Spinal cord (tissue), 10 donors: ENCODE results near the gene KRTAP10-10. TPM values are rescaled to one million over a fixed set of nuclear protein-coding genes. Genes with fewer than 3 reads are reported as not detected.
"Not testable (repeated sequence)": the region's sequence is repeated elsewhere in the genome, so short reads cannot be mapped to it uniquely, and the experiment has no call there.

Source experiments
- DNase-seq, 6 donors: peaks; one replicate each; pipeline versions ENCODE4 v3.0.0 to v3.0.0-alpha.2; 2013 to 2015; ENCODE audit warnings: low spot score in 6 of 6, low read depth in 4 of 6
- H3K27ac ChIP-seq: one replicate; pipeline ENCODE4 v1.5.1; 2013; ENCODE audit warnings: low read depth, low read length, control low read depth
- H3K27me3 ChIP-seq: one replicate; pipeline ENCODE4 v1.6.1; 2013; ENCODE audit warnings: low read length; ENCODE audit not compliant: control insufficient read depth, insufficient read depth
- H3K36me3 ChIP-seq: one replicate; pipeline ENCODE4 v1.6.1; 2013; ENCODE audit warnings: low read length; ENCODE audit not compliant: control insufficient read depth, insufficient read depth
- H3K4me1 ChIP-seq: one replicate; pipeline ENCODE4 v1.6.1; 2013; ENCODE audit warnings: low read length; ENCODE audit not compliant: control insufficient read depth, insufficient read depth
- H3K4me3 ChIP-seq: one replicate; pipeline ENCODE4 v1.5.1; 2013; ENCODE audit warnings: low read depth, low read length, control low read depth
- H3K9me3 ChIP-seq: one replicate; pipeline ENCODE4 v1.6.1; 2013; ENCODE audit warnings: low read length; ENCODE audit not compliant: control insufficient read depth, insufficient read depth
- WGBS: methylation state at CpG from one replicate; pipeline ENCODE4 v1.1.5; 2013; ENCODE audit warnings: missing lambda C conversion rate; ENCODE audit not compliant: insufficient coverage; 5-methylcytosine and 5-hydroxymethylcytosine counted together
- long read RNA-seq, 4 donors: transcript quantifications; one replicate each; lab custom pipeline, GENCODE V29; 2026
- polyA plus RNA-seq, 2 donors: library from polyadenylated mRNA; unstranded; fragments of 120-200 nt; gene quantifications; one replicate each; pipeline ENCODE4 v1.2.1, GENCODE V29; 2013; ENCODE audit not compliant: insufficient read length in 2 of 2
- total RNA-seq, 2 donors: library from RNA; depleted of rRNA in 1 of 2; stranded (reverse); fragments of 120-200 nt in 1 of 2; fragments of >200 nt in 1 of 2; gene quantifications; one replicate each; pipeline versions ENCODE4 v1.2.3 to v1.2.4, GENCODE V29; 2013 to 2014
- donor health status: healthy.

Gene KRTAP10-10
- total RNA-seq = not detected
- polyA plus RNA-seq = not detected
- long read RNA-seq, donor 1 = 0 reads
- long read RNA-seq, donor 2, partial matches to known transcripts = 0 of 1 reads
- long read RNA-seq, donor 2, other reads (novel, unspliced or antisense) = 0 of 1 reads
- long read RNA-seq, donor 3, partial matches to known transcripts = 0 of 1 reads
- long read RNA-seq, donor 3, other reads (novel, unspliced or antisense) = 0 of 1 reads
- long read RNA-seq, donor 4 = 0 reads

GRCh38 chr21:44637018-44637850 lies at the start of gene KRTAP10-10:
Gene KRTAP10-10, plus strand, starts transcription at chr21:44637356. Its CDS starts 62 bp downstream, at chr21:44637418.
- DNase-seq = no peak
- Histone ChIP-seq H3K9me3 (peaks cover 2% of the 10 kb centered on the region), H3K27ac (no peak within 1 kb of the TSS), H3K4me1 (peaks cover 8% of the 10 kb centered on the region), H3K36me3 (no peaks in the 10 kb centered on the region), H3K4me3 (no peak within 1 kb of the TSS), H3K27me3 (no peaks in the 10 kb centered on the region)
- 34% methylated on average over 18 of the region's 21 CpGs for WGBS

- no peak overlapping the region for H3K4me3 ChIP-seq
- DNase-seq = no peak
- peaks cover 6% of the 10 kb centered on the region for H3K4me1 ChIP-seq
- H3K27ac ChIP-seq = no peak overlapping the region
- 100% methylated on average over 2 of the region's 2 CpGs for WGBS
- no peaks in the 10 kb centered on the region for H3K9me3 ChIP-seq
- H3K36me3 ChIP-seq = no peaks in the 10 kb centered on the region
- peaks cover 7% of the 10 kb centered on the region for H3K27me3 ChIP-seq
Observed at GRCh38 chr21:44589094-44589493, 48.1 kb upstream of the KRTAP10-10 start.

- WGBS = 82% methylated on average over 23 of the region's 24 CpGs
- Histone ChIP-seq H3K4me3 (no peak overlapping the region), H3K27ac (no peak overlapping the region), H3K4me1 (peaks cover 6% of the 10 kb centered on the region), H3K27me3 (peaks cover 7% of the 10 kb centered on the region), H3K36me3 (no peaks in the 10 kb centered on the region), H3K9me3 (no peaks in the 10 kb centered on the region)
- no peak for DNase-seq
Observed at GRCh38 chr21:44589586-44590305, 47.4 kb upstream of the KRTAP10-10 start.

GRCh38 chr21:44590311-44590721 lies 46.8 kb upstream of the KRTAP10-10 start:
- H3K4me1 ChIP-seq = peaks cover 6% of the 10 kb centered on the region
- no peak overlapping the region for H3K4me3 ChIP-seq
- no peaks in the 10 kb centered on the region for H3K9me3 ChIP-seq
- no peak overlapping the region for H3K27ac ChIP-seq
- H3K36me3 ChIP-seq = no peaks in the 10 kb centered on the region
- peaks cover 3% of the 10 kb centered on the region for H3K27me3 ChIP-seq
- WGBS = 68% methylated on average over 8 of the region's 10 CpGs
- no peak for DNase-seq

GRCh38 chr21:44590897-44591800 lies 46.0 kb upstream of the KRTAP10-10 start:
- 66% methylated on average over 8 of the region's 19 CpGs for WGBS
- not testable (repeated sequence) for H3K9me3 ChIP-seq, H3K27ac ChIP-seq, H3K36me3 ChIP-seq, H3K27me3 ChIP-seq, H3K4me3 ChIP-seq, H3K4me1 ChIP-seq
- DNase-seq = peak in 1 of 6 donors; percentile 22

- H3K9me3 ChIP-seq, H3K36me3 ChIP-seq, DNase-seq, H3K4me1 ChIP-seq, H3K4me3 ChIP-seq, H3K27me3 ChIP-seq, H3K27ac ChIP-seq: not testable (repeated sequence)
- WGBS = no CpG with 5 or more reads among the region's 4 CpGs
Observed at GRCh38 chr21:44591801-44592130, 45.4 kb upstream of the KRTAP10-10 start.

GRCh38 chr21:44592446-44593311 lies 44.5 kb upstream of the KRTAP10-10 start, which contains the start of gene KRTAP10-6:
Gene KRTAP10-6, minus strand, starts transcription at chr21:44592505. Its CDS starts 21 bp downstream, at chr21:44592484.
- Histone ChIP-seq H3K4me1 (peaks cover 6% of the 10 kb centered on the region), H3K9me3 (no peaks in the 10 kb centered on the region), H3K4me3 (no peak within 1 kb of the TSS), H3K36me3 (no peaks in the 10 kb centered on the region), H3K27me3 (no peaks in the 10 kb centered on the region), H3K27ac (no peak within 1 kb of the TSS)
- WGBS = 66% methylated on average over 29 of the region's 33 CpGs
- no peak for DNase-seq

- Histone ChIP-seq H3K4me1 (peaks cover 6% of the 10 kb centered on the region), H3K4me3 (no peak overlapping the region), H3K27me3 (no peaks in the 10 kb centered on the region), H3K36me3 (no peaks in the 10 kb centered on the region), H3K9me3 (no peaks in the 10 kb centered on the region), H3K27ac (no peak overlapping the region)
- no peak for DNase-seq
- 51% methylated on average over 18 of the region's 20 CpGs for WGBS
Observed at GRCh38 chr21:44593598-44594405, 43.4 kb upstream of the KRTAP10-10 start.
